SK-N-MC (cell line): ENCODE measurements around the gene MYCBP2.

Source experiments
- DNase-seq: peaks from one replicate; pipeline ENCODE4 v3.0.0-alpha.2; 2011; ENCODE audit warnings: low read depth, low spot score
- H3K27ac ChIP-seq: fragments of 200-600 bp; sonication (generic); 2 replicates; pipeline ENCODE4 v1.5.1; 2016; ENCODE audit warnings: mixed run types
- H3K36me3 ChIP-seq: fragments of 200-600 bp; sonication (generic); 2 replicates; pipeline ENCODE4 v1.6.1; 2017; ENCODE audit warnings: antibody characterized with exemption, low read length, mixed read lengths; ENCODE audit not compliant: insufficient read depth
- H3K4me3 ChIP-seq: fragments of 200-600 bp; sonication (generic); 2 replicates; pipeline ENCODE4 v1.5.1; 2016
- H3K9ac ChIP-seq: fragments of 200-600 bp; sonication (generic); 2 replicates; pipeline ENCODE4 v1.8.0; 2017; ENCODE audit warnings: mixed run types, mixed read lengths; ENCODE audit not compliant: insufficient read length
- H3K9me3 ChIP-seq: fragments of 200-600 bp; sonication (generic); 2 replicates; pipeline ENCODE4 v1.6.1; 2017; ENCODE audit warnings: low read depth, mild to moderate bottlenecking, antibody characterized with exemption, low read length, moderate library complexity, mixed read lengths
- EZH2 ChIP-seq: fragments of 200-600 bp; sonication (generic); IDR thresholded peaks from one replicate; pipeline ENCODE4 v1.6.1; 2017; ENCODE audit warnings: antibody characterized with exemption
- FOXP2 ChIP-seq: optimal IDR thresholded peaks from 2 replicates; pipeline ENCODE3; 2011; ENCODE audit warnings: mild to moderate bottlenecking, moderate library complexity; ENCODE audit not compliant: insufficient read depth; ENCODE audit errors: extremely low read length, control extremely low read depth
- POLR2AphosphoS5 ChIP-seq: IDR thresholded peaks from 2 replicates; pipeline ENCODE4 v1.6.1; 2012; ENCODE audit warnings: mild to moderate bottlenecking, low read depth, low read length, borderline replicate concordance

The MYCBP2 gene

DNA sequence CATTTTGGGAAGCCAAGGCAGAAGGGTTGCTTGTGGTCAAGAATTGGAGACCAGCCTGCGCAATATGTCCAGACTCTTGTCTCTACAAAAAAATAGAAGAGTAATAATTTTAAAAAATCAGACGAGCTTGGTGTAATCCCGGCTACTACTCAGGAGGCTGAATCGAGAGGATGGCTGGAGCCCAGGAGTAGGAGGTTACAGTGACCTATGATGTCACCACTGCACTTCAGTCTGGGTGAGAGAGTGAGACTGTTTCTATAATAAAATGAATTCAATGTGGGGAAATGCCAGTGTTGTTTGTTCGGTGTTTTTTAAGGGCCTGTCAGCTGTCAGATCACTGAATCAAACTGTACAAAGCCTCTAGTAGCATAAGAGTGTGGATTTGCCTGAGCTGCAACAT, 298.7 kb downstream of the MYCBP2 start:
- Histone ChIP-seq H3K36me3 (no peaks in the 10 kb centered on the region; the same call in none of the 2 replicates), H3K9me3 (no peaks in the 10 kb centered on the region), H3K4me3 (peak overlapping the region; percentile 95; the same call in 1 of the 2 replicates), H3K9ac (no peak overlapping the region), H3K27ac (no peak overlapping the region)
- no peak for DNase-seq
- TF ChIP-seq FOXP2 (no peak), POLR2AphosphoS5 (no peak), EZH2 (no peak)

GRCh38 chr13:77026861-77027621, 299.9 kb downstream of the MYCBP2 start, which contains the start of gene FBXL3:
TSS of gene FBXL3 (minus strand) at chr13:77027159. CDS start at chr13:77021860, 5,299 bp downstream.
- peak within 1 kb of the TSS; percentile 95 for H3K9ac ChIP-seq
- TF ChIP-seq EZH2 = no peak
- peak; percentile 90 for TF ChIP-seq POLR2AphosphoS5
- no peak for TF ChIP-seq FOXP2
- peaks cover 6% of the 10 kb centered on the region for H3K36me3 ChIP-seq
- DNase-seq = no peak
- peak within 1 kb of the TSS; percentile 95 for H3K4me3 ChIP-seq
- no peaks in the 10 kb centered on the region for H3K9me3 ChIP-seq
- H3K27ac ChIP-seq = peak within 1 kb of the TSS; percentile 86

DNA sequence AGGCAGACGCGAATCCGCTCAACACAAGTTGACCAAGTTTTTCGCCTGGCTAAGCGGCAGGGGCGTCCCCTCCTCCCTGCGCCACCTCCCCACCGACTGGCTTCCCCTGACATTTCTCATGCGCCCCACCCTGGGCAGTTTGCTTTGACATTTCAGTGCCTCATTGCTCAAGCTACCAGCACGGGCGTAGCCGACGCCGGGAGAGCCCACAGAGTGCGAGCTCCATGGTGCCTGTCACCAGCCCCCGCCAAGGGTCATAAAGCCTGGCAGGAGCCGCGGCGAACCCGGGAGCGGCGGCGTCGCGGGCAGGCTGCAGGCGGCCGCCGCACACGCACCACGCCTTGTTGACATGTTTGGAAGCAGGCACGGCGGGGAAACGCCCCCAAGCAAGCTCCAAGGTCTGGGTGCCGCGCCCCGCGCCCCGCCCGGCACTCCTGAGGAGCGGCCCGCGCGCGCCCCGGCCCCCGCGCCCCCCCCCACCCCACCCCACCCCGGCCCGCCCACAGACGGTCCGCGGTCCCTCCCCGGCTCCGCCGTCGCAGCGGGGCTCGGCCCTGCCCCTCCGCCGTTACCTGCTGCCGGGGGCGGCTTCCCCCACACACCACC, 300.5 kb downstream of the MYCBP2 start:
- TF ChIP-seq FOXP2 = no peak
- TF ChIP-seq EZH2 = no peak
- TF ChIP-seq POLR2AphosphoS5 = no peak; the same call in 1 of the 2 replicates
- no peaks in the 10 kb centered on the region for H3K9me3 ChIP-seq
- H3K9ac ChIP-seq = peak overlapping the region; percentile 95
- H3K27ac ChIP-seq = peak overlapping the region; percentile 86
- peaks cover 11% of the 10 kb centered on the region for H3K36me3 ChIP-seq
- peak overlapping the region; percentile 95 for H3K4me3 ChIP-seq
- DNase-seq = no peak

- Histone ChIP-seq H3K9me3 (no peaks in the 10 kb centered on the region), H3K4me3 (no peak overlapping the region), H3K27ac (0 out of 2 replicates have a peak overlapping the region, but pooled peaks have one; percentile 29), H3K9ac (no peak overlapping the region), H3K36me3 (peaks cover 27% of the 10 kb centered on the region)
- DNase-seq = no peak
- TF ChIP-seq POLR2AphosphoS5 (no peak), FOXP2 (no peak), EZH2 (no peak)
Measured at GRCh38 chr13:77022341-77022740, 304.6 kb downstream of the MYCBP2 start.

GRCh38 chr13:77019756-77020155, 307.1 kb downstream of the MYCBP2 start:
- Histone ChIP-seq H3K27ac (no peak overlapping the region), H3K36me3 (peaks cover 52% of the 10 kb centered on the region), H3K4me3 (no peak overlapping the region), H3K9ac (no peak overlapping the region), H3K9me3 (no peaks in the 10 kb centered on the region)
- TF ChIP-seq POLR2AphosphoS5 = no peak
- TF ChIP-seq EZH2 = no peak
- no peak for TF ChIP-seq FOXP2
- DNase-seq = no peak

GRCh38 chr13:77016888-77017623, 309.8 kb downstream of the MYCBP2 start:
- Histone ChIP-seq H3K4me3 (no peak overlapping the region), H3K9ac (no peak overlapping the region), H3K36me3 (peaks cover 73% of the 10 kb centered on the region), H3K9me3 (no peaks in the 10 kb centered on the region), H3K27ac (no peak overlapping the region)
- TF ChIP-seq FOXP2 = no peak
- TF ChIP-seq POLR2AphosphoS5 = no peak
- TF ChIP-seq EZH2 = no peak
- no peak for DNase-seq

DNA sequence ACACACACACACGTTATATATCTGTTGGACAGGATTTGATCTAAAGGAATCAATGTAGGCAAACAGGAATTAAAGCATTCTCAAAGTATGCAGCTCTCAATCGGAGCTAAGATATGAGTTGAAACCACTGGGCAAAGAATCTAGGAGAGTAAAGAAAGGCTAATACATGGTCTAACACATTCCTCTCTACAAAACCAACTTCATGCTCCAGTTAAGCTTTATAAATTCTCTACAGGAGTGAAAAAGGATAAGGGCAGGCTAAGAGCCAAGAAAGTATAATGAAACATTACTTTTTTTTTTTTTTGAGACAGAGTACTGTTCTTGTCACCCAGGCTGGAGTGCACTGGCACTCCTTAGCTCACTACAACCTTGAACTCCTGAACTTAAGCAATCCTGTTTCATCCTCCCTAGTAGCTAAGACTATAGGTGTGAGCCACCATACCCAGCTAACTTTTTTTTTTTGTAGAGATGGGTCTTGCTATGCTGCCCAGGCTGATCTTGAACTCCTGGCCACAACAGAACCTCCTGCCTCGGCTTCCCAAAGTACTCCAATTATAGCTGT, 310.6 kb downstream of the MYCBP2 start:
- DNase-seq = no peak
- Histone ChIP-seq H3K9me3 (no peaks in the 10 kb centered on the region), H3K4me3 (no peak overlapping the region), H3K9ac (no peak overlapping the region), H3K36me3 (peaks cover 75% of the 10 kb centered on the region), H3K27ac (no peak overlapping the region)
- TF ChIP-seq POLR2AphosphoS5 (no peak), EZH2 (no peak), FOXP2 (no peak)

GRCh38 chr13:77014906-77015685, 311.8 kb downstream of the MYCBP2 start:
- Histone ChIP-seq H3K9ac (no peak overlapping the region), H3K4me3 (no peak overlapping the region), H3K9me3 (no peaks in the 10 kb centered on the region), H3K27ac (no peak overlapping the region), H3K36me3 (peaks cover 82% of the 10 kb centered on the region)
- no peak for DNase-seq
- TF ChIP-seq POLR2AphosphoS5 (no peak), FOXP2 (no peak), EZH2 (no peak)
